CD14-positive monocyte (primary cell): Measurements from ENCODE around the gene NEBL. TPM values are rescaled to one million over a fixed set of nuclear protein-coding genes. Genes with fewer than 3 reads are reported as not detected.

Experiments used
- DNase-seq, 3 donors: peaks; one replicate each; pipeline ENCODE4 v3.0.0-alpha.2; 2011 to 2022
- H2AFZ ChIP-seq: 2 replicates; pipeline ENCODE4 v1.6.0; 2012; ENCODE audit warnings: mild to moderate bottlenecking, low read depth, low read length, inconsistent platforms; ENCODE audit not compliant: insufficient read depth, poor library complexity, severe bottlenecking
- H3K27ac ChIP-seq, 2 donors: 1 replicate in 1 of 2; 2 replicates in 1 of 2; pipeline ENCODE4 v1.5.1; 2012 to 2013; ENCODE audit warnings: low read length in 2 of 2, control low read depth in 1 of 2, inconsistent platforms in 1 of 2, low read depth in 1 of 2, mild to moderate bottlenecking in 1 of 2
- H3K27me3 ChIP-seq, 2 donors: one replicate each; pipeline versions ENCODE4 v1.6.0 to v1.6.1; 2011 to 2013; ENCODE audit warnings: low read length in 2 of 2; ENCODE audit not compliant: control insufficient read depth in 2 of 2, insufficient read depth in 2 of 2
- H3K36me3 ChIP-seq, 2 donors: replicated peaks in 1 of 2; 1 replicate in 1 of 2; 2 replicates in 1 of 2; pipeline versions ENCODE4 v1.5.1 to v1.6.1; 2012 to 2013; ENCODE audit warnings: low read length in 2 of 2, control low read depth in 1 of 2, inconsistent platforms in 1 of 2, mild to moderate bottlenecking in 1 of 2; ENCODE audit not compliant: insufficient read depth in 2 of 2, control insufficient read depth in 1 of 2
- H3K4me1 ChIP-seq, 2 donors: 1 replicate in 1 of 2; 2 replicates in 1 of 2; pipeline versions ENCODE4 v1.5.1 to v1.6.1; 2012 to 2013; ENCODE audit warnings: low read length in 2 of 2, control low read depth in 1 of 2, inconsistent platforms in 1 of 2, mild to moderate bottlenecking in 1 of 2, moderate library complexity in 1 of 2; ENCODE audit not compliant: insufficient read depth in 2 of 2, control insufficient read depth in 1 of 2
- H3K4me2 ChIP-seq: replicated peaks from 2 replicates; pipeline ENCODE3; 2012; ENCODE audit warnings: low read length, moderate library complexity, mild to moderate bottlenecking; ENCODE audit not compliant: poor library complexity, severe bottlenecking; ENCODE audit errors: extremely low read depth
- H3K4me3 ChIP-seq, 3 experiments: fragments of 200-600 bp in 1 of 3; sonication (generic) in 1 of 3; replicated peaks in 1 of 3; 1 replicate in 2 of 3; 2 replicates in 1 of 3; pipeline ENCODE4 v1.5.1; 2011 to 2013; ENCODE audit warnings: low read length in 3 of 3, mild to moderate bottlenecking in 3 of 3, control low read depth in 2 of 3, low read depth in 2 of 3, inconsistent platforms in 1 of 3, moderate library complexity in 1 of 3
- H3K79me2 ChIP-seq: 2 replicates; pipeline ENCODE4 v1.6.0; 2012; ENCODE audit warnings: mild to moderate bottlenecking, control low read depth, inconsistent platforms, low read length, moderate library complexity; ENCODE audit not compliant: insufficient read depth
- H3K9ac ChIP-seq: 2 replicates; pipeline ENCODE4 v1.6.0; 2017; ENCODE audit warnings: low read length, mild to moderate bottlenecking; ENCODE audit not compliant: insufficient read depth, poor library complexity, severe bottlenecking
- H3K9me3 ChIP-seq, 2 donors: replicated peaks in 1 of 2; 1 replicate in 1 of 2; 2 replicates in 1 of 2; pipeline versions ENCODE4 v1.5.1 to v1.6.1; 2012 to 2013; ENCODE audit warnings: low read length in 2 of 2, control low read depth in 1 of 2; ENCODE audit not compliant: control insufficient read depth in 1 of 2, insufficient read depth in 1 of 2
- H4K20me1 ChIP-seq: 2 replicates; pipeline ENCODE4 v1.6.0; 2012; ENCODE audit warnings: mild to moderate bottlenecking, low read length, control low read depth, moderate library complexity; ENCODE audit not compliant: insufficient read depth
- H3K27ac Mint-ChIP-seq, 7 donors: one replicate each; pipeline ENCODE4 v1.8.0; 2020; ENCODE audit warnings: mild to moderate bottlenecking in 7 of 7, mixed read lengths in 7 of 7, moderate library complexity in 6 of 7, inconsistent platforms in 2 of 7
- H3K27me3 Mint-ChIP-seq, 3 donors: one replicate each; pipeline ENCODE4 v1.8.0; 2021 to 2022; ENCODE audit warnings: low read depth in 3 of 3, mild to moderate bottlenecking in 3 of 3, mixed read lengths in 3 of 3, moderate library complexity in 3 of 3, inconsistent platforms in 1 of 3
- H3K36me3 Mint-ChIP-seq, 2 donors: one replicate each; pipeline ENCODE4 v1.8.0; 2020; ENCODE audit warnings: mixed read lengths in 2 of 2, inconsistent platforms in 1 of 2, mild to moderate bottlenecking in 1 of 2
- H3K4me1 Mint-ChIP-seq: one replicate; pipeline ENCODE4 v1.8.0; 2020; ENCODE audit warnings: mild to moderate bottlenecking, mixed read lengths
- H3K4me3 Mint-ChIP-seq, 2 donors: one replicate each; pipeline ENCODE4 v1.8.0; 2020; ENCODE audit warnings: mild to moderate bottlenecking in 2 of 2, mixed read lengths in 2 of 2, moderate library complexity in 1 of 2
- H3K9me3 Mint-ChIP-seq, 7 donors: one replicate each; pipeline ENCODE4 v1.8.0; 2020 to 2022; ENCODE audit warnings: mixed read lengths in 7 of 7, mild to moderate bottlenecking in 6 of 7, moderate library complexity in 6 of 7, inconsistent platforms in 2 of 7
- WGBS: methylation state at CpG from one replicate; pipeline ENCODE4 v1.1.5; 2013; ENCODE audit warnings: missing lambda C conversion rate; ENCODE audit not compliant: insufficient coverage; 5-methylcytosine and 5-hydroxymethylcytosine counted together
- intact Hi-C, 2 donors: fragments of 100-400 bp; cut with micrococcal nuclease; formaldehyde crosslinking; loops; one replicate each; pipeline versions ENCODE4 v1.15.0 to v1.15.1; 2023
- polyA plus RNA-seq, 3 donors: library from polyadenylated mRNA; depleted of rRNA in 1 of 3; unstranded in 2 of 3; stranded (reverse) in 1 of 3; fragments of 300-500 nt in 2 of 3; fragments of >200 nt in 1 of 3; fragmentation: Illumina TruSeq in 2 of 3; gene quantifications; 1 replicate in 2 of 3; 2 replicates in 1 of 3; pipeline ENCODE4 v1.2.3, GENCODE V29; 2012 to 2021
- TF ChIP-seq, protein P1 (sequence below): fragments of 200-600 bp; IDR thresholded peaks from one replicate; pipeline ENCODE4 v1.8.0; 2022; ENCODE audit warnings: antibody characterized with exemption, mild to moderate bottlenecking

Gene NEBL
- polyA plus RNA-seq, 3 donors: 9.7 TPM; not detected in 2

DNA sequence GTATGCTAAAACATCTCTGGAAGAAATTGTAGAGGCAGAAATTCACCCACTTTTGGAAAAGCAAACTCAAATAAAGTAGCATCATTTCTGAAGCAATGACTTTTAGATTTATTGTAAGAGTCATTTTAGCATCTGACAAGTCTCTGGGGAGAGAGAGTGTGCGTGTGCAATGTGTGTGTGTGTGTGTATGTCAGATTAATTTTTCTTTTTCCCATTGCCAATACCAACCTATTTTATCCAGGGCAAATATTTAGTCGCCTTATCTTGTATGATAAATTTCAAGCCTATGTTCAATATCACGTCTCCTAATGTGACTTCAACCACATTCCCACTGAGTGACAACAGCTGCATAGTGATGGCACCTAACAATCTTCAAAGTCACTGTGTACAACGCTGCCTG lies 101.7 kb downstream of the NEBL start:
- Mint-ChIP-seq H3K9me3 (peaks cover 0 to 4% (median under 1%) of the 10 kb centered on the region in 7 donors), H3K36me3 (no peaks in the 10 kb centered on the region), H3K27ac (no peak overlapping the region), H3K4me3 (no peak overlapping the region), H3K4me1 (no peaks in the 10 kb centered on the region), H3K27me3 (peaks cover under 1 to 2% (median under 1%) of the 10 kb centered on the region in 3 donors)
- H3K4me3 ChIP-seq: no peak overlapping the region
- no peak overlapping the region for H3K27ac ChIP-seq
- TF ChIP-seq, protein P1, sequence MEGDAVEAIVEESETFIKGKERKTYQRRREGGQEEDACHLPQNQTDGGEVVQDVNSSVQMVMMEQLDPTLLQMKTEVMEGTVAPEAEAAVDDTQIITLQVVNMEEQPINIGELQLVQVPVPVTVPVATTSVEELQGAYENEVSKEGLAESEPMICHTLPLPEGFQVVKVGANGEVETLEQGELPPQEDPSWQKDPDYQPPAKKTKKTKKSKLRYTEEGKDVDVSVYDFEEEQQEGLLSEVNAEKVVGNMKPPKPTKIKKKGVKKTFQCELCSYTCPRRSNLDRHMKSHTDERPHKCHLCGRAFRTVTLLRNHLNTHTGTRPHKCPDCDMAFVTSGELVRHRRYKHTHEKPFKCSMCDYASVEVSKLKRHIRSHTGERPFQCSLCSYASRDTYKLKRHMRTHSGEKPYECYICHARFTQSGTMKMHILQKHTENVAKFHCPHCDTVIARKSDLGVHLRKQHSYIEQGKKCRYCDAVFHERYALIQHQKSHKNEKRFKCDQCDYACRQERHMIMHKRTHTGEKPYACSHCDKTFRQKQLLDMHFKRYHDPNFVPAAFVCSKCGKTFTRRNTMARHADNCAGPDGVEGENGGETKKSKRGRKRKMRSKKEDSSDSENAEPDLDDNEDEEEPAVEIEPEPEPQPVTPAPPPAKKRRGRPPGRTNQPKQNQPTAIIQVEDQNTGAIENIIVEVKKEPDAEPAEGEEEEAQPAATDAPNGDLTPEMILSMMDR: no peak
- H3K4me1 ChIP-seq: no peaks in the 10 kb centered on the region
- no peaks in the 10 kb centered on the region for H3K36me3 ChIP-seq
- no peaks in the 10 kb centered on the region for H3K27me3 ChIP-seq
- no peaks in the 10 kb centered on the region for H4K20me1 ChIP-seq
- H3K9ac ChIP-seq: no peak overlapping the region
- intact Hi-C loops: no loop called here
- H3K9me3 ChIP-seq: no peaks in the 10 kb centered on the region
- no peak overlapping the region for H3K4me2 ChIP-seq
- no peak for DNase-seq
- no peak overlapping the region for H2AFZ ChIP-seq
- H3K79me2 ChIP-seq: no peaks in the 10 kb centered on the region
- WGBS: 100% methylated on average over 1 of the region's 4 CpGs

DNA sequence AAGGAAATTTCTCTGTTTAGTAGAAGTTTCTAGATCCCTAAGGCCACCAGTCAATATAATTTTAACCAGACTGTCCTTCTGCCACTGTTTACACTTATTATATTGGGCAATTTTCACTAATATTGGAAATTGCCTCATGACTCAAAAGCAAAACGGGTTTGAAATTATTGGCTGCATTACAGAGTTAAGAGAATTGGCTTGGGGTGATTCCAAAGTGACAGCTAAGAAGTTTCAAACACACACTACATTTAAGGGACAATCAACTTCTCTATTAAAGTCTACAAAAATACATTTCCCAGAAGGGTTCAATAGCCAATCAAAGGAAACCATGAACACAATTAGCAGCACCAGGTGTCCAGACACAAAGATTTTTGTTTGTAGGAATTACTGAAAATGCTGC lies 111.9 kb downstream of the NEBL start:
- no CpG with 5 or more reads among the region's 1 CpG for WGBS
- Histone ChIP-seq H3K79me2 (no peaks in the 10 kb centered on the region), H3K4me3 (no peak overlapping the region), H4K20me1 (no peaks in the 10 kb centered on the region), H3K27me3 (no peaks in the 10 kb centered on the region), H3K9ac (no peak overlapping the region), H3K27ac (no peak overlapping the region), H3K36me3 (no peaks in the 10 kb centered on the region), H3K9me3 (no peaks in the 10 kb centered on the region), H2AFZ (no peak overlapping the region), H3K4me1 (no peaks in the 10 kb centered on the region), H3K4me2 (no peak overlapping the region)
- H3K4me1 Mint-ChIP-seq: no peaks in the 10 kb centered on the region
- peaks cover 0 to 2% (median 0%) of the 10 kb centered on the region in 7 donors for H3K9me3 Mint-ChIP-seq
- TF ChIP-seq, protein P1: no peak
- intact Hi-C loops: no loop called here
- H3K36me3 Mint-ChIP-seq: no peaks in the 10 kb centered on the region
- no peak overlapping the region for H3K27ac Mint-ChIP-seq
- H3K4me3 Mint-ChIP-seq: no peak overlapping the region
- no peak for DNase-seq
- peaks cover 0 to 3% (median 2%) of the 10 kb centered on the region in 3 donors for H3K27me3 Mint-ChIP-seq
